Brain microvascular endothelial cell (primary cell): ENCODE data around the gene PDGFD.

Source experiments
- DNase-seq: peaks from one replicate; pipeline ENCODE4 v3.0.0-alpha.2; 2020
- H3K27ac ChIP-seq: fragments of 250-450 bp; sonication (Bioruptor Pico); 2 replicates; pipeline ENCODE4 v1.5.1; 2020; ENCODE audit warnings: mild to moderate bottlenecking, moderate library complexity
- H3K27me3 ChIP-seq: fragments of 250-450 bp; sonication (Bioruptor Pico); replicated peaks from 2 replicates; pipeline ENCODE4 v1.5.1; 2020; ENCODE audit warnings: mild to moderate bottlenecking
- H3K36me3 ChIP-seq: fragments of 250-450 bp; sonication (Bioruptor Pico); replicated peaks from 2 replicates; pipeline ENCODE4 v1.5.1; 2020; ENCODE audit warnings: mild to moderate bottlenecking
- H3K4me3 ChIP-seq: 2 replicates; pipeline ENCODE4 v1.5.1; 2011; ENCODE audit warnings: low read depth, mild to moderate bottlenecking, control low read depth, low read length, moderate library complexity
- in situ Hi-C: cut with HindIII; loops from 2 replicates; pipeline ENCODE4 v1.10.0; 2017; ENCODE audit warnings: low sequenced_read_pairs, low pct_ligation_motif_present
- TF ChIP-seq, protein P1 (sequence below): IDR thresholded peaks from 2 replicates; pipeline ENCODE4 v1.5.1; 2011; ENCODE audit warnings: low read depth, mild to moderate bottlenecking, moderate library complexity, low read length, control low read depth, inconsistent platforms; ENCODE audit errors: missing control alignments

Gene PDGFD

GRCh38 chr11:104164028-104164520, at the start of gene PDGFD:
PDGFD (minus strand) TSS chr11:104164147.
- H3K27ac ChIP-seq: no peak within 1 kb of the TSS
- DNase-seq: peak; percentile 41
- no peaks in the 10 kb centered on the region for H3K36me3 ChIP-seq
- H3K4me3 ChIP-seq: peak within 1 kb of the TSS; percentile 67
- in situ Hi-C loops: loop anchor here (25.0 kb wide), 1 partner anchor 477 kb away; no protein-coding TSS in a partner anchor
- TF ChIP-seq, protein P1, sequence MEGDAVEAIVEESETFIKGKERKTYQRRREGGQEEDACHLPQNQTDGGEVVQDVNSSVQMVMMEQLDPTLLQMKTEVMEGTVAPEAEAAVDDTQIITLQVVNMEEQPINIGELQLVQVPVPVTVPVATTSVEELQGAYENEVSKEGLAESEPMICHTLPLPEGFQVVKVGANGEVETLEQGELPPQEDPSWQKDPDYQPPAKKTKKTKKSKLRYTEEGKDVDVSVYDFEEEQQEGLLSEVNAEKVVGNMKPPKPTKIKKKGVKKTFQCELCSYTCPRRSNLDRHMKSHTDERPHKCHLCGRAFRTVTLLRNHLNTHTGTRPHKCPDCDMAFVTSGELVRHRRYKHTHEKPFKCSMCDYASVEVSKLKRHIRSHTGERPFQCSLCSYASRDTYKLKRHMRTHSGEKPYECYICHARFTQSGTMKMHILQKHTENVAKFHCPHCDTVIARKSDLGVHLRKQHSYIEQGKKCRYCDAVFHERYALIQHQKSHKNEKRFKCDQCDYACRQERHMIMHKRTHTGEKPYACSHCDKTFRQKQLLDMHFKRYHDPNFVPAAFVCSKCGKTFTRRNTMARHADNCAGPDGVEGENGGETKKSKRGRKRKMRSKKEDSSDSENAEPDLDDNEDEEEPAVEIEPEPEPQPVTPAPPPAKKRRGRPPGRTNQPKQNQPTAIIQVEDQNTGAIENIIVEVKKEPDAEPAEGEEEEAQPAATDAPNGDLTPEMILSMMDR: peak; percentile 66
- no peaks in the 10 kb centered on the region for H3K27me3 ChIP-seq

GRCh38 chr11:104206936-104207335, 43.0 kb upstream of the PDGFD start:
- no peaks in the 10 kb centered on the region for H3K27me3 ChIP-seq
- in situ Hi-C loops: no loop called here
- no peaks in the 10 kb centered on the region for H3K36me3 ChIP-seq
- no peak overlapping the region for H3K27ac ChIP-seq
- no peak overlapping the region for H3K4me3 ChIP-seq
- DNase-seq: no peak
- TF ChIP-seq, protein P1: no peak

DNA sequence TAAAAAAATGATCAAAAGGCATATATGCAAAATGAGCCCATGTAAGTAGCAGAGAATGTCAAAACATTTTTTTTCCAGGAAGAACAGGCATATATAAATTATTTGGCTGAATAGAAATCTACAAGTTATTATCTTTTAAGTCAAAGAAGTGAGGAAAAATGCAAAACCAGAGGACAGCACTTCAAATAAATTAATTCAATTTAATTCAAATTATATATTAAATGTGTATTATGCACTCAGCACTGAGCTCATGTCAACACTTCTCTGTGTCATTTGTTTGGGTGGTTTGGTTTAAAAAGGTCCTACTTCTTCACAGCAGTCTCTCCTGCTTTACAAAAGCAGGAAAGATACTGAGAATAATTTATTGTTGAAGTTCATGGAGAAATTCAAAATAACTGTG, 41.9 kb upstream of the PDGFD start:
- Histone ChIP-seq H3K36me3 (no peaks in the 10 kb centered on the region), H3K27me3 (no peaks in the 10 kb centered on the region), H3K27ac (no peak overlapping the region), H3K4me3 (no peak overlapping the region)
- in situ Hi-C loops: no loop called here
- TF ChIP-seq, protein P1: no peak
- no peak for DNase-seq

DNA sequence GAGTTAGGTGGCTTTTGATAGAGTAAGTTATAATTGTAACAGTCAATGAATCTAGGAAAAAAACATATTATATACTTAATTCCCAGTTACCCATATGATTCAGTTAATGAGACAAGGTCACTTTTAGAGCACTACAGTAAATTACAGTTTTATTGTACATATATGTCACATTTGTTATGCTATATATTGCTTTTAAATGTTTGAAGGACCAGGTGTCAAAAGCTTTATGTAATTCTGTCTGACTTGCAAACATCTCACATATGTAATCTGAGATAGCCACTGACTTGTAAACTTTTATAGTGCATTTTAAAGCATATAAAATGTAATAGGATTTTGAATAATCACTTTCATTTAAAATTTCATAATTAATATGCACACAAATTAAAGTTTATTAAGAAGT, 36.7 kb upstream of the PDGFD start:
- Histone ChIP-seq H3K27ac (no peak overlapping the region), H3K4me3 (no peak overlapping the region), H3K27me3 (no peaks in the 10 kb centered on the region), H3K36me3 (no peaks in the 10 kb centered on the region)
- TF ChIP-seq, protein P1: no peak
- in situ Hi-C loops: no loop called here
- no peak for DNase-seq

DNA sequence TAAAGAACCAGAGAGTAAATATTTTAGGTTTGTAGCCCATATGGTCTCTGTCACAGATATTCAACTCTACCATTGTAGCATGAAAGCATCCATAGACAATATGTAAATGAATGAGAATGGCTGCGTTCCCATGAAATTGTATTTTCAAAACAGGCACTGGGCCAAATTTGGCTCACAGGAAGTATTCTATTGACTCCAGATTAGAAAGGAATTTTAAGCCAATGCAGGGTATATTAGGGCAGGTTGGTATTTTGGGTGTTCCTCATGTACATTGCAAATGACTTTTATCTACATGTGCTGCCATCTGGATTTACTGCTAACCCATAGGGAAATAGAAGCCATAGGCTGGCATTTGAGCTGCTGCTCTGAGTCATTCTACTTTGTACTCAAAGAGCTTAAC, 35.1 kb upstream of the PDGFD start:
- TF ChIP-seq, protein P1: no peak
- in situ Hi-C loops: no loop called here

GRCh38 chr11:104198576-104198975, 34.6 kb upstream of the PDGFD start:
- TF ChIP-seq, protein P1: no peak
- H3K4me3 ChIP-seq: no peak overlapping the region
- no peak overlapping the region for H3K27ac ChIP-seq
- no peaks in the 10 kb centered on the region for H3K36me3 ChIP-seq
- in situ Hi-C loops: no loop called here
- no peaks in the 10 kb centered on the region for H3K27me3 ChIP-seq
- DNase-seq: no peak

More for the DNA sequence above, 35.1 kb upstream of the PDGFD start:
- DNase-seq: no peak
- H3K27me3 ChIP-seq: no peaks in the 10 kb centered on the region
- no peaks in the 10 kb centered on the region for H3K36me3 ChIP-seq
- H3K4me3 ChIP-seq: no peak overlapping the region
- no peak overlapping the region for H3K27ac ChIP-seq
